Spleen (tissue), 7 donors: Measurements from ENCODE around the gene VPS26B.

ENCODE experiments used
- POLR2A ChIP-seq, 3 donors: fragments of 450-650 bp; IDR thresholded peaks; one replicate each; pipeline ENCODE4 v1.5.1; 2017; ENCODE audit warnings: antibody characterized with exemption in 3 of 3, mild to moderate bottlenecking in 1 of 3
- POLR2AphosphoS5 ChIP-seq, 3 donors: sonication (generic); formaldehyde crosslinking; IDR thresholded peaks; one replicate each; pipeline ENCODE4 v1.5.1; 2017; ENCODE audit warnings: antibody characterized with exemption in 3 of 3
- TF ChIP-seq, protein P1 (sequence below), 11 experiments: fragments of 200-600 bp in 7 of 11; fragments of 450-650 bp in 4 of 11; sonication (generic) in 4 of 11; IDR thresholded peaks in 8 of 11; conservative IDR thresholded peaks in 3 of 11; 1 replicate in 7 of 11; 2 replicates in 4 of 11; pipeline versions ENCODE4 v1.4.0 to v1.8.0; 2016 to 2021; ENCODE audit warnings: antibody characterized with exemption in 11 of 11, inconsistent platforms in 4 of 11, mild to moderate bottlenecking in 1 of 11
- donor health status: DM: no; HTN: no; CAD: no; lungs with moderate emphysema.
- donor health status: DM: no; HTN: no; CAD: no.
- donor health status: DM: no; HTN: no; CAD: no.

DNA sequence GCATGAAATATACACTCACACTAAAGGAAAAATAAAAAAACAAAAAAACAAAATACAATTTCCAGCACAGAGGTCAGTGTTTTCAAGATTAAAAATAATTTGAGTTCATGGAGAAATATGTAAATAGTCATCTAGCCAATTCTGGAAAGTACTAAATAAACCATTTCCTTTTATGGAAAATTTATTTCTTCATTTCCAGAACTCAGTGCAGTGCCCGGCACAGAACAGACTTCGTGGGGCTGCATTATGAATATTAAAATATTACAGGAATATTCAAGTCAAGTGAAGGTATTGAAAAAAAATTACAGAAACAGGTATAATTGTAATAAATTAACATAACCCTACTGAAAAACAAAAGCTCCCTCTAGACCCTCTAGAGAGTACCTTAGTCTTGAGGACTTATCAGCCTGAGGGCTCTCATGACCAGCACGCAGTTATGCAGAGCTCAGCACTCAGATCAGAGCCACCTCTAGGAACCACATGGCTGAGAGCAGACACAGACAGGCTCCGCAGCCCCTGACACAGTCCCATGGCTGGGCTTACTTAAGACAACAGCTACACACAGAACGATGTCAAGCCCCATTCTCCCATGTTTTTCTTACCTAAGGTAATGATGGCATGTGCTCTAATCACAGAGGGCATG, 46.3 kb upstream of the VPS26B start:
- TF ChIP-seq POLR2AphosphoS5 (IDR thresholded peaks at IDR 0.05) (no peak), POLR2A (IDR thresholded peaks at IDR 0.05) (no peak)
- TF ChIP-seq, protein P1, sequence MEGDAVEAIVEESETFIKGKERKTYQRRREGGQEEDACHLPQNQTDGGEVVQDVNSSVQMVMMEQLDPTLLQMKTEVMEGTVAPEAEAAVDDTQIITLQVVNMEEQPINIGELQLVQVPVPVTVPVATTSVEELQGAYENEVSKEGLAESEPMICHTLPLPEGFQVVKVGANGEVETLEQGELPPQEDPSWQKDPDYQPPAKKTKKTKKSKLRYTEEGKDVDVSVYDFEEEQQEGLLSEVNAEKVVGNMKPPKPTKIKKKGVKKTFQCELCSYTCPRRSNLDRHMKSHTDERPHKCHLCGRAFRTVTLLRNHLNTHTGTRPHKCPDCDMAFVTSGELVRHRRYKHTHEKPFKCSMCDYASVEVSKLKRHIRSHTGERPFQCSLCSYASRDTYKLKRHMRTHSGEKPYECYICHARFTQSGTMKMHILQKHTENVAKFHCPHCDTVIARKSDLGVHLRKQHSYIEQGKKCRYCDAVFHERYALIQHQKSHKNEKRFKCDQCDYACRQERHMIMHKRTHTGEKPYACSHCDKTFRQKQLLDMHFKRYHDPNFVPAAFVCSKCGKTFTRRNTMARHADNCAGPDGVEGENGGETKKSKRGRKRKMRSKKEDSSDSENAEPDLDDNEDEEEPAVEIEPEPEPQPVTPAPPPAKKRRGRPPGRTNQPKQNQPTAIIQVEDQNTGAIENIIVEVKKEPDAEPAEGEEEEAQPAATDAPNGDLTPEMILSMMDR (IDR thresholded peaks at IDR 0.05 in 8 of 11, conservative IDR thresholded peaks at IDR 0.05 in 3 of 11) = no peak
